OCI-LY3 (cell line): ENCODE results near the gene CLIC6.
"Not testable (repeated sequence)": the region's sequence is repeated elsewhere in the genome, so short reads cannot be mapped to it uniquely, and the experiment has no call there.

Experiments
- EZH2phosphoT487 ChIP-seq: fragments of 200-600 bp; shearing (Covaris generic); IDR thresholded peaks from 2 replicates; pipeline ENCODE4 v1.6.1; 2018; ENCODE audit warnings: antibody characterized with exemption, mixed run types, low read depth
- TF ChIP-seq, protein P1 (sequence below): fragments of 200-600, 300-600 bp; sonication (generic); IDR thresholded peaks from 2 replicates; pipeline ENCODE4 v1.5.1; 2014; ENCODE audit warnings: antibody characterized with exemption, low read length, low read depth

DNA sequence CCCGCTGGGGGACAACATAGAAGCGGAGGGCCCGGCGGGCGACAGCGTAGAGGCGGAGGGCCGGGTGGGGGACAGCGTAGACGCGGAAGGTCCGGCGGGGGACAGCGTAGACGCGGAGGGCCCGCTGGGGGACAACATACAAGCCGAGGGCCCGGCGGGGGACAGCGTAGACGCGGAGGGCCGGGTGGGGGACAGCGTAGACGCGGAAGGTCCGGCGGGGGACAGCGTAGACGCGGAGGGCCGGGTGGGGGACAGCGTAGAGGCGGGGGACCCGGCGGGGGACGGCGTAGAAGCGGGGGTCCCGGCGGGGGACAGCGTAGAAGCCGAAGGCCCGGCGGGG, 1.1 kb downstream of the CLIC6 start:
- TF ChIP-seq, protein P1, sequence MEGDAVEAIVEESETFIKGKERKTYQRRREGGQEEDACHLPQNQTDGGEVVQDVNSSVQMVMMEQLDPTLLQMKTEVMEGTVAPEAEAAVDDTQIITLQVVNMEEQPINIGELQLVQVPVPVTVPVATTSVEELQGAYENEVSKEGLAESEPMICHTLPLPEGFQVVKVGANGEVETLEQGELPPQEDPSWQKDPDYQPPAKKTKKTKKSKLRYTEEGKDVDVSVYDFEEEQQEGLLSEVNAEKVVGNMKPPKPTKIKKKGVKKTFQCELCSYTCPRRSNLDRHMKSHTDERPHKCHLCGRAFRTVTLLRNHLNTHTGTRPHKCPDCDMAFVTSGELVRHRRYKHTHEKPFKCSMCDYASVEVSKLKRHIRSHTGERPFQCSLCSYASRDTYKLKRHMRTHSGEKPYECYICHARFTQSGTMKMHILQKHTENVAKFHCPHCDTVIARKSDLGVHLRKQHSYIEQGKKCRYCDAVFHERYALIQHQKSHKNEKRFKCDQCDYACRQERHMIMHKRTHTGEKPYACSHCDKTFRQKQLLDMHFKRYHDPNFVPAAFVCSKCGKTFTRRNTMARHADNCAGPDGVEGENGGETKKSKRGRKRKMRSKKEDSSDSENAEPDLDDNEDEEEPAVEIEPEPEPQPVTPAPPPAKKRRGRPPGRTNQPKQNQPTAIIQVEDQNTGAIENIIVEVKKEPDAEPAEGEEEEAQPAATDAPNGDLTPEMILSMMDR: not testable (repeated sequence)
- not testable (repeated sequence) for TF ChIP-seq EZH2phosphoT487
